Thoracic aorta (tissue), 2 donors: Measurements from ENCODE around the gene NAAA. TPM values are rescaled to one million over a fixed set of nuclear protein-coding genes. Genes with fewer than 3 reads are reported as not detected.

ENCODE experiments used
- ATAC-seq: fragments of 150-250 bp; one replicate; pipeline ENCODE4 v1.8.0; 2017; ENCODE audit warnings: low read depth; ENCODE audit not compliant: insufficient number of reproducible peaks, low FRiP score
- DNase-seq: peaks from one replicate; pipeline ENCODE4 v3.0.0-alpha.2; 2020; ENCODE audit warnings: low spot score
- H3K27ac ChIP-seq, 2 donors: fragments of 200-600 bp; sonication (generic); 1 replicate in 1 of 2; 2 replicates in 1 of 2; pipeline ENCODE4 v1.5.1; 2016; ENCODE audit warnings: mild to moderate bottlenecking in 2 of 2, moderate library complexity in 2 of 2
- H3K27me3 ChIP-seq: fragments of 200-600 bp; sonication (generic); replicated peaks from 2 replicates; pipeline ENCODE4 v1.6.0; 2016; ENCODE audit warnings: mild to moderate bottlenecking; ENCODE audit not compliant: insufficient read depth
- H3K36me3 ChIP-seq: fragments of 200-600 bp; sonication (generic); one replicate; pipeline ENCODE4 v1.5.1; 2016
- H3K4me1 ChIP-seq, 2 donors: fragments of 200-600 bp; sonication (generic); 1 replicate in 1 of 2; 2 replicates in 1 of 2; pipeline versions ENCODE4 v1.5.1 to v1.6.0; 2016; ENCODE audit warnings: low read depth in 2 of 2, mild to moderate bottlenecking in 1 of 2; ENCODE audit not compliant: control insufficient read depth in 1 of 2
- H3K4me3 ChIP-seq: fragments of 200-600 bp; sonication (generic); 2 replicates; pipeline ENCODE4 v1.5.1; 2016; ENCODE audit warnings: mild to moderate bottlenecking
- H3K9me3 ChIP-seq: fragments of 200-600 bp; sonication (generic); 2 replicates; pipeline ENCODE4 v1.5.1; 2016
- total RNA-seq, 2 donors: library from RNA; depleted of rRNA; stranded (reverse); fragments of >200 nt; gene quantifications; one replicate each; pipeline versions ENCODE4 v1.1.0 to v1.2.3, GENCODE V29; 2016
- TF ChIP-seq, protein P1 (sequence below): fragments of 200-600 bp; sonication (generic); IDR thresholded peaks from one replicate; pipeline ENCODE4 v1.5.1; 2019; ENCODE audit warnings: antibody characterized with exemption

NAAA gene
- total RNA-seq, 2 donors from 2014 or later = 142 to 152 TPM

DNA sequence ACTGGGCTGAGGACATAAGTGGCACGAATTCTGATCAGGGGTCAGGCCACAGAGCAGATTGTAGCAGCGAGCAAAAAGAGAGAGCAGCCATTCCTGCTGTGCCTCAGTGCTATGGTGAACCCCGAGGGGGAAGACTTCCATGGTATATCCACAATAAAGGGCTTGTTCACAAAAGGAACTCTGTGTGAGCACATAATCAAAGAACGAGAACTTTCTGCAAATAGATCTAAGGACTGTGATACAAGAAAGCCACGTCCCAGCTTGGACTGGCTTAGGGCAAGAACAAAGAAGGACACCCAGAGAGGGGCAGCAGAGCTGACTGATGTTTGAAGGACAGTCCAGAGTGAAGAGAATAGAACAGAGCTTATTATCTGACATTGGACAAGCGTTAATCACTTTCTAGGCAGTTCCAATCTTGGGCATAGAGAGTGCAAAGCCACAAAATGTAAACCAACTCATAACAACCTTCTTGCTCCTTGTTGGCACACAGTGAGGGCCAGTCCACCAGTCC lies 62.5 kb downstream of the NAAA start:
- TF ChIP-seq, protein P1, sequence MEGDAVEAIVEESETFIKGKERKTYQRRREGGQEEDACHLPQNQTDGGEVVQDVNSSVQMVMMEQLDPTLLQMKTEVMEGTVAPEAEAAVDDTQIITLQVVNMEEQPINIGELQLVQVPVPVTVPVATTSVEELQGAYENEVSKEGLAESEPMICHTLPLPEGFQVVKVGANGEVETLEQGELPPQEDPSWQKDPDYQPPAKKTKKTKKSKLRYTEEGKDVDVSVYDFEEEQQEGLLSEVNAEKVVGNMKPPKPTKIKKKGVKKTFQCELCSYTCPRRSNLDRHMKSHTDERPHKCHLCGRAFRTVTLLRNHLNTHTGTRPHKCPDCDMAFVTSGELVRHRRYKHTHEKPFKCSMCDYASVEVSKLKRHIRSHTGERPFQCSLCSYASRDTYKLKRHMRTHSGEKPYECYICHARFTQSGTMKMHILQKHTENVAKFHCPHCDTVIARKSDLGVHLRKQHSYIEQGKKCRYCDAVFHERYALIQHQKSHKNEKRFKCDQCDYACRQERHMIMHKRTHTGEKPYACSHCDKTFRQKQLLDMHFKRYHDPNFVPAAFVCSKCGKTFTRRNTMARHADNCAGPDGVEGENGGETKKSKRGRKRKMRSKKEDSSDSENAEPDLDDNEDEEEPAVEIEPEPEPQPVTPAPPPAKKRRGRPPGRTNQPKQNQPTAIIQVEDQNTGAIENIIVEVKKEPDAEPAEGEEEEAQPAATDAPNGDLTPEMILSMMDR = no peak
- Histone ChIP-seq H3K27ac (no peak overlapping the region), H3K36me3 (no peaks in the 10 kb centered on the region), H3K27me3 (no peaks in the 10 kb centered on the region), H3K4me1 (no peaks in the 10 kb centered on the region), H3K9me3 (no peaks in the 10 kb centered on the region), H3K4me3 (no peak overlapping the region)
- no peak for ATAC-seq
- DNase-seq = no peak

DNA sequence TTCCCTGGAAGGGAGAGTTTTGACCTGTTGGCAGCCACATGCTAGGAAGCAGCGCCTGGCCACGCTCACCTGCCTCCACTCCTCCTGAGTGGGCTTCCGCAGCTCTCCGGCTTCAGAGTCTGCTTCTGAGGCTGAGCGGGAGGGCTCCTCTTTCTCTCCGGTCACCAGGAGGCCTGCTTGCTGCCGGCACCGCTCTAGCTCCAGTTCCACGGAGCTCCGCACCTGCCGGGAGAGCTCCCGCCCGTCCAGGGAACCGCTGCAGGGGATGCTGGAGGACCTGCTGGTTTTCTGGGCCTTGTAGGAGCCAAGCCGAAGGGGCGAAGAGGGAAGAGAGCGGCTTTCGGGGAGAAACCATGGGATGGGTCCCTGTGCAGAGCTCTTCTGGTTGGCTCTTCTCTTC lies 64.6 kb downstream of the NAAA start:
- Histone ChIP-seq H3K27me3 (no peaks in the 10 kb centered on the region), H3K4me1 (no peaks in the 10 kb centered on the region), H3K4me3 (no peak overlapping the region), H3K9me3 (no peaks in the 10 kb centered on the region), H3K27ac (no peak overlapping the region), H3K36me3 (no peaks in the 10 kb centered on the region)
- no peak for ATAC-seq
- TF ChIP-seq, protein P1 = no peak
- DNase-seq = no peak

DNA sequence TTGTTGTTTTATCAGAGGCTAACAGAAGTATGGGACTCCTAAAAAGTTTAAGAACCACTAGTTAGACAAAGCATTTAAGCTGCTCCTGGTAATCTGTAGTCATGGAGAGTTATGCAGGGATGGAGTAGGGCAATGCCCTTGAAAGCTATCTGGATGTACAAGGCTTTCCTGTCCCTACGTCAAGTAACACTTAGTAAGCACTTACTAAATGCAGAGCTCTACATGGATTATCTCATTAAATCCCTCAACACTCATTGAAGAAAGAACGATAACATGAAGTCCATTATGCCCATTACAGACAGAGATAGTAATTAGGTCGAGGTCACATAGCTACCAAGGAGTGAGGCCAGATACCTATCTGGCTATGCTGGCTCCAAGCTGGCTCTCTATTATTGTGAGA lies 71.7 kb downstream of the NAAA start:
- Histone ChIP-seq H3K27me3 (no peaks in the 10 kb centered on the region), H3K27ac (no peak overlapping the region), H3K4me1 (no peaks in the 10 kb centered on the region), H3K36me3 (no peaks in the 10 kb centered on the region), H3K4me3 (no peak overlapping the region), H3K9me3 (no peaks in the 10 kb centered on the region)
- TF ChIP-seq, protein P1 = no peak
- ATAC-seq = no peak
- DNase-seq = no peak

DNA sequence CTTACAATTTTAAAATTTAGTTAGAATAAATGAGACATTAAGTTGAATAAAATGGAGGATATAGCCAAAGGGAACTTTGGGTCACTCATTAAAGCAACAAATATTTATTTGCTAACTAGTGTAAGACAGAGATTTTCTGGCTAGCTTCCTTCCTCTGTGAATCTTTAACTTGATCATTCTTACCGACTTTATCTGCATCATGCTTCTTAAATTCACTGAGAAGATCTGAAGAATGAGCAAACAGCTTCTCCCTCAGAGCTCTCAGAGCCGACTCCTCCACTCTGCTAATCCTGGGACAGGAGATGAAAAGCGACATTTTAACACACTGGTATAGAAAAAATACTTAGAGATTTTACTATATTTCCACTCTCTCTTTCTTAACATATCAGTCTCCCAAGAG lies 73.7 kb downstream of the NAAA start:
- H3K9me3 ChIP-seq = no peaks in the 10 kb centered on the region
- no peaks in the 10 kb centered on the region for H3K4me1 ChIP-seq
- H3K4me3 ChIP-seq = no peak overlapping the region
- ATAC-seq (no peak), DNase-seq (no peak)
- no peaks in the 10 kb centered on the region for H3K36me3 ChIP-seq
- H3K27me3 ChIP-seq = no peaks in the 10 kb centered on the region
- H3K27ac ChIP-seq = no peak overlapping the region
- TF ChIP-seq, protein P1 = no peak

Other genes starting within 250 kb of the NAAA start
- gene USO1, start 216.4 kb downstream of the NAAA start, total RNA-seq = 10 to 100 TPM; 68.0 to 85.9 TPM
- under 1 TPM in 1 of 2 donors, not detected in 1; 0.21 TPM for gene PPEF2, start 38.6 kb downstream of the NAAA start, total RNA-seq
- gene SDAD1, start 49.9 kb upstream of the NAAA start, total RNA-seq = 10 to 100 TPM; 34.3 to 51.9 TPM
- 1 to 10 TPM in 1 of 2 donors, under 1 TPM in 1; 0.63 to 1.2 TPM for gene CXCL9, start 66.5 kb upstream of the NAAA start, total RNA-seq
- 10 to 100 TPM in 1 of 2 donors, 1 to 10 TPM in 1; 1.3 to 16.2 TPM for gene CXCL10, start 82.5 kb upstream of the NAAA start, total RNA-seq
- not detected for gene CXCL11, start 95.1 kb upstream of the NAAA start, total RNA-seq
- not detected for gene ART3, start 133.7 kb upstream of the NAAA start, total RNA-seq
- gene NUP54, start 207.4 kb upstream of the NAAA start, total RNA-seq = 10 to 100 TPM; 17.9 to 44.8 TPM